ENCODE data around the gene KLHL14.

GRCh38 chr18:32670727-32671126 lies 102.1 kb downstream of the KLHL14 start:
- TF ChIP-seq CTCF (IDR thresholded peaks at IDR 0.05) (no peak), POLR2A (IDR thresholded peaks at IDR 0.05) (no peak)

Measured in Peyer's patch (tissue), 4 donors.